Measurements from ENCODE around the gene PYY.
A peak's percentile ranks its signal among the peaks of the same experiment; 100 is the strongest.

Gene PYY

DNA sequence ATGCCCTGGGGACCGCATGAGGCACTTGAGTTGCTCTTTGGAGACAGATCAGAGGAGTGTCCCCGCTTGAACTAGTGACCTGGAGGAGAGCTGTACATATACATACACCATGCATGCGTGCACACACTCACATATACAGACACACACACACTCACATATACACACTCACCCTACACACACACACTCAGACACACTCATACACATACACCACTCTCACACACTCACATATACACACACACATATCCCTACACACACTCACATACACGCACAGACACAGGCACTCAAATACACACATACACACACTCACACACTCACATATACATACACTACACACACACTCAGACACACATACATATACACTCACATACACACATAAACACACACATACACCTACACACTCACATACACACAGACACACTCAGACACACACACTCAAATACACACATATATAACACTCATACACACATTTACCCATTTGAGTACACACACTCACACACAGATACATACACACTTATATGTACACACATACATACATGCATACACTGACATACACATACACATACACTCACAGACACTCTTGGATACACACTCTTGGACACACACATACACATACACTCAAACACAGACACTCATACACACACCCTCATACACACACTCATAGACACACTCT lies 41.0 kb downstream of the PYY start:
- DNase-seq = no peak

DNA sequence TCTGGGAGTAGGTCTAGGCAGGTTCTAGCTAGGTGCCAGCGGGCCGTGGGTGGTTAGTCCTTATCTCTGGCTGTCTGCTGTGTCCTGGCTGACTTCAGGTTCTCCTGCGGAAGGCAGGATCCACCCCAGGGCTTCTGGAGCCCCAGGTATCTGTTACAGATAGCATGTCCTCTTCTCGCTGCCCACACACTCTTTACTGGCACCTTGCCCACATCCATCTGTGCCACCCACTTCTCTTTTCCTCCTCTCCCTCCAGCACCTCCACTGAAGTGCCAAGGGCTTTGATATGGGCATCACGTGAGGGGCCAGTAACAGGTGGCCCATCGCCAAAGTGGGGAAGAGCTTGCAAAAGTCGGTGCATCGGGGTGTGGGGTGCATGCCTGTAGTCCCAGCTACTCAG lies 41.8 kb downstream of the PYY start:
- DNase-seq = no peak

DNA sequence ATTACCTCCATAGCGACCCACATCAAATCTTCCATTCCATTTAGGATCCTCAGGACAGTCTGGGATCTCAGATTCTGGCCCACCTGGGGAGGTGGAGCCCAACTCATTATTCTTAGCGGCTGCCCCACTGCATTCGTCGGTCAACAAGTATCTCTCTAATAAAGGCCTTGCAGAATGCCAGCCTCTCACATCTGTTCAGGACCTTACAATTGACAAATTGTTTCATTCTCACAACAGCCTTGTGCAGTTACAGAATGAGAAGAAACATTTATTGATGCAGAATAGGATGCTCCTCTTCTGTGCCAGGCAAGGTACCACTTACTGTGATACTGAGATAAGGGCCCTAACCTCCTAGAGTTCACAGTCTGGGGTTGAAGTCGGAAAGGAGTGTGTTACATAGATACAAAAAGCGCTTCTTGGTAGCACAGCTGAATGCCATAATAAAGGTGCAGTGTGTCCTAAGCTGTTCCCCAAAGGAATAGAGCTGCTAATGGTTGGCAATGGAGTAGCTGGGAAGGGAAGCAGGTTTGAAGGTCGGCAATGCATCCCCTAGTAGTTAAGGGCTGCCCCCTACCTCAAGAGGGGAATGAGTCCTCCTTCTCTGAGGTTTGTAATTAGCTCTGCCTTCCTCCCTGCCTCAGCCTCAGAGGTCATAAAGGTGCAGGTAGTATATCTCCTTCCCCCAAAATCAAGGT lies 44.1 kb downstream of the PYY start:
- no peak for DNase-seq

DNA sequence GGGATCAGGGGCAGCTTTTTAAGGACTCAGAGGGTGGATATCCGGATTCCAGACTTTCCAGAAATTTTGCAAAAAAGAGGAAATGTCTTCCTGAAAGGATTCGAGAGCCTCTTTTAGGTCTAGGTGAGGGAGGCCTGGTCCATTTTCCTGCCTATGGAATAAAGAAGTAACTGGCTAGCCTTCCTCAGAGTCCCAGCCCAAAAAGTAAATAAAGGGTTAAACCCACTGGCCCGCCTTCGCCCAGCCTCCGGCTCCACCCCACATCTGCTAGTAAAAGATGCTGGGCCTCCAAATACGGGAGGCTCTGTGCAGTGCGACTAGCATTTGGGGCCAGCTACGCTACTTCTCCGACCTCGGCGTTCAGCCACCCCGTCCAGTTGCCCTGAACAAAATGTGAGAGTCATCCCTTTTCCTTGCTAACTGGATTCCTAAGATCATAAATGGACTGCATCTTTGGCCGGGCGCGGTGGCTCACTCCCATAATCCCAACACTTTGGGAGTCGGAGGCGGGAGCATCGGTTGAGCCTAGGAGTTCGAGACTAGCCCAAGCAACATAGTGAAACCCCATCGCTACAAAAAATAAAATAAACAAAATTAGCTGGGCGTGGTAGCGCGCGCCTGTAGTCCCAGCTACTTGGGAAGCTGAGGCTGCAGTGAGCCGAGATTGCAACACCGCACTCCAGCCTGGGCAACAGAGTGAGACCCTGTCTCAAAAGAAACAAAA lies 45.6 kb downstream of the PYY start:
- DNase-seq = no peak

DNA sequence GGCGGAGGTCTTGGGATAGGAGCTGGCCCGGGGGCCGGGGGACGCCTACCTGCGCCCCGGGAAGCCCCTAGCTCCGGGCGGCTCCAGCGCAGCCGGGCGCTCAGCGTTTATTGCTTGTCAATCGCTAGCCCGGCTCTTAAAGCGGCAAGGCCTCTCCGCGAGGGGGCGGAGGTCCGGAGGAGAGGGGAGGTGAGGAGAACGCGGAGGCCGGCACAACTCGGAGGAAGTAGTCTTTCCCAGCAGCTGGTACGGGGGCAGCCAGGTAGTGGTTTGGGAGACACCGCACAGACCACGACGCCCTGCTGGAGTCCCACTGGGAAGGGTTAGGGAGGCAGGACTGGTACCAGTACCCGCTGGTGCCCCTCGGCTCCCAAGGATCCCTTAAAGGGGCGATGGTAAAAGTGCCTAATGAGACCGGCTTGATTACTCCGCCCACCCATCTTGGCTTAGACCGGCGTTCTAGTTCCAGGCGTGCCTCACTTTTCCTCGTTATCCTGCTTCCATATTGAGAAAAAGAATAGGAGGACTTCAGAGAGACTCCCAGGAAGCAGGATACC lies 46.2 kb downstream of the PYY start, which contains the start of gene MPP2:
Gene MPP2 (minus strand): TSS at position 112 of the 557 bp plus-strand sequence. CDS start 3,076 bp downstream, outside the sequence.
- peak; percentile 43 for DNase-seq

DNA sequence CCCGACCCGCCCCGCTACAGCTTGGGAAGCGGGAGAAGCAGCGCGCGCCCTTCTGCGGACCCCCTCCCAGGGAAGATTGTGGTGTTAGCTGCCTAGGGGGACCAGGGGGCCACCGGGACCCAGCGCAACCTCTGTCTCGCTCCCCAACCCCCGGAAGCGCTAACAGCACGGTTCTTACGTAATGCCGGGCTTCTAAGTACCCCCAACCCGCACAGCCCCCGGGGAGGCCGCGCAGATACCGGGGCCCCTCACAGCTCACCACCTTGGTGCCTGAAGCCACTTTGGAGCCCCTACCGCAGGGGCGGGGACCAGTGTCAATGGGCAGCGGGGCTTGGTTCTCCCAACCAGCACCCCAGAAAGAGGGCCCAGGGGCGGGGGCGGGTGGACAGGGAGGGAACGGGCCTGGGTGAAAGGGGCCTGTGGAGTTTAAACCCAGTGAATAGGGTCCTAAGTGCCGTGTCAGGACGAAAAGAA lies 46.8 kb downstream of the PYY start:
- no peak for DNase-seq

DNA sequence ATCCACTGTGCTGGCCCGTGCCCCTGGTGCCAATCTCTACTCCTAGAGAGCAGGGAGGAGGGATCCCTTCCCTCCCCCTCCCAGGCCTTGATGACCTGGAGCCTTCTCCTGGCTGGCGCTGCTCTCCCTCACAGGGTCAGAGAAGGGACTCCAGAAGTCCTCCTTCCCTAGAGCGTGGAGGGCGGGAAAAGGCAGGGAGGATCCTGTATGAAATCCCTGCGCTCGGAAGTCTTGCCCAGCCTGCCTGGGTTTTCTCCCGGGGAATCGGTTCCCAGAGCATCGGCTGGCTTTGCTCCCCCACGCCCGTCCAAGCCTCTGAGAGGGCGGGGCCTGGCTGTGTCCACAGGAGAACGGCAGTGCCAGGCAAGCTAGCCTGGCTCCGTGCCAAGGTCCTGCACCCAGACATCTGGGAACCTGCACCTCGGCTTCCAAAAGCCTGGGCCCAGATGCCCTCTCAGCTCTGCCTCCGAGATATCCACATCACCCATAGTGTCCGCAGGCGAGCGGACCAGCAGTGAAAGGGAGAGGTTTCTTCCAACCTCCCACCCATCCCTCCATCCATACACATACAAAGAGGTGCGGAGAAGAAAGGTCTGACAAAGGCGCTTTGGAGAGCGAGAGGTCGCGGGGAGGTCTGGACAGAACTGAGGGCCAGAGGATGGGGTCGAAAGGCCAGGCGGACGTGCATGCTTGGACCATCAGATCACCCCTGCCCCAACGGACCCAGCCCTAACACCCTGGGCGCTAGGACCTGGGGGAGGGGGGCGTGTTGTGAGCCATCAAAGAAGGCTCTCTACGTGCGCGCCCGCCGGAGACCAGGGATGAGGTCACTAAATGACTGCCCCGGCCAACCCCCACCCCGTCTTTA lies 47.5 kb downstream of the PYY start:
- no peak for DNase-seq

DNA sequence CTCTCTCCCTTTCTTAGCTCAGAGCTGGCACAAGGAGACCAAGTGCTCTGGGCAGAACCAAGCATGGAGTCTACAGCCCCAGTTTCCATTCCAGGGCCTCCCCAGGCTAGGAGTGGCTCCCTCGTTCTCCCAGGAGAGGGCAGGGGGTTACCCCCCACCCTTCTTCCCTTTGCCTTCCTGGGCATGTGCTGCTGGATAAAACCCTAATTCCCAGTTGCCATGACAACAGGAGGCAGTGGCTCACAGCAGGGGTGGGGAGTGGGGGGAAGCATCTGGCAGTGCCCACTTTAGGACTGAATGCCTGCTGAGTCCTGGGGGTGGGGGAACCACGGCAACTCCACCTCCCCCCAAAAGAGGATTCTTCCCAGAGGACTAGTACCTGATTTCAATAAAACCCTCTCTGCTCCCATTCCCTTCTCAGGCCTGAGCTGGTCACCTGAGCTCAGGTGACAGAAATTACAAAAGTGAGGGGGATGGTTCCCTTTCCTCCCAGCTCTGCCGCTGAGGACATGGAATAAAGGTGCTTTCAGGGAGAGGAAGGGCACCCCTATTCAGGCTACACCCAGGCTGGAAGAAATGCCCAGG lies 48.2 kb downstream of the PYY start:
- DNase-seq = no peak

Data from DMS153 (cell line).